Measurements from ENCODE around the gene ABCB7.

Gene ABCB7

GRCh38 chrX:75096331-75096730 lies 59.8 kb downstream of the ABCB7 start:
- no peak for DNase-seq (ENCODE audit: low spot score)
- in situ Hi-C loops (cut with MboI; ENCODE audit: low sequenced_read_pairs, unreplicated experiment) = no loop called here
- no peak for TF ChIP-seq CTCF (IDR thresholded peaks at IDR 0.05; ENCODE audit: borderline replicate concordance, control extremely low read depth, extremely low read depth, insufficient read depth, missing control alignments)

- in situ Hi-C loops (cut with MboI; ENCODE audit: low sequenced_read_pairs, unreplicated experiment) = no loop called here
- no peak for TF ChIP-seq CTCF (IDR thresholded peaks at IDR 0.05; ENCODE audit: borderline replicate concordance, control extremely low read depth, extremely low read depth, insufficient read depth, missing control alignments)
- DNase-seq (ENCODE audit: low spot score) = no peak
Measured at GRCh38 chrX:75086731-75087195, 69.3 kb downstream of the ABCB7 start.

- TF ChIP-seq CTCF (IDR thresholded peaks at IDR 0.05; ENCODE audit: borderline replicate concordance, control extremely low read depth, extremely low read depth, insufficient read depth, missing control alignments) = no peak
- DNase-seq (ENCODE audit: low spot score) = no peak
- in situ Hi-C loops (cut with MboI; ENCODE audit: low sequenced_read_pairs, unreplicated experiment) = no loop called here
Measured at GRCh38 chrX:75084757-75085156, 71.3 kb downstream of the ABCB7 start.

- DNase-seq (ENCODE audit: low spot score) = no peak
- in situ Hi-C loops (cut with MboI; ENCODE audit: low sequenced_read_pairs, unreplicated experiment) = no loop called here
- no peak for TF ChIP-seq CTCF (IDR thresholded peaks at IDR 0.05; ENCODE audit: borderline replicate concordance, control extremely low read depth, extremely low read depth, insufficient read depth, missing control alignments)
Measured at GRCh38 chrX:75076429-75076828, 79.7 kb downstream of the ABCB7 start.

- no peak for DNase-seq (ENCODE audit: low spot score)
- in situ Hi-C loops (cut with MboI; ENCODE audit: low sequenced_read_pairs, unreplicated experiment) = no loop called here
- TF ChIP-seq CTCF (IDR thresholded peaks at IDR 0.05; ENCODE audit: borderline replicate concordance, control extremely low read depth, extremely low read depth, insufficient read depth, missing control alignments) = no peak
Measured at GRCh38 chrX:75074475-75074874, 81.6 kb downstream of the ABCB7 start.

- no peak for TF ChIP-seq CTCF (IDR thresholded peaks at IDR 0.05; ENCODE audit: borderline replicate concordance, control extremely low read depth, extremely low read depth, insufficient read depth, missing control alignments)
- DNase-seq (ENCODE audit: low spot score) = no peak
- in situ Hi-C loops (cut with MboI; ENCODE audit: low sequenced_read_pairs, unreplicated experiment) = no loop called here
Measured at GRCh38 chrX:75071334-75071733, 84.7 kb downstream of the ABCB7 start.

- in situ Hi-C loops (cut with MboI; ENCODE audit: low sequenced_read_pairs, unreplicated experiment) = no loop called here
- DNase-seq (ENCODE audit: low spot score) = no peak
Measured at GRCh38 chrX:75067931-75068330, 88.2 kb downstream of the ABCB7 start.

More at GRCh38 chrX:75067931-75068330, 88.2 kb downstream of the ABCB7 start:
- TF ChIP-seq CTCF (IDR thresholded peaks at IDR 0.05; ENCODE audit: borderline replicate concordance, control extremely low read depth, extremely low read depth, insufficient read depth, missing control alignments) = no peak
